Right ventricle myocardium superior (tissue), 1 donor: Measurements from ENCODE around the gene EMID1. TPM values are rescaled to one million over a fixed set of nuclear protein-coding genes. Genes with fewer than 3 reads are reported as not detected.

Source experiments
- ATAC-seq: fragments of 200-7000 bp; cut with Tn5 transposase; one replicate; pipeline ENCODE4 v1.9.1; 2020; ENCODE audit warnings: mild to moderate bottlenecking; ENCODE audit not compliant: poor library complexity
- DNase-seq: peaks from one replicate; pipeline ENCODE4 v3.0.0-alpha.2; 2020
- intact Hi-C: fragments of 100-400 bp; cut with DNase I; formaldehyde crosslinking; loops from one replicate; pipeline ENCODE4 v1.11.2; 2022
- total RNA-seq: library from RNA; stranded (reverse); fragmentation: NEBNext Ultra II Directional; extraction: Animal tissue kit (Norgen Biotek cat#: 25700); gene quantifications from one replicate; pipeline ENCODE4 v1.2.1, GENCODE V29; 2021
- donor health status: DM: no; HTN: yes; CAD: no; lungs with severe emphysema.

Gene EMID1
- total RNA-seq, 1 donor from 2014 or later, result 0.32 TPM

GRCh38 chr22:29300807-29301601 is 95.3 kb downstream of the EMID1 start:
- intact Hi-C loops, result no loop called here
- DNase-seq (no peak), ATAC-seq (no peak)

- ATAC-seq, result no peak
- DNase-seq, result no peak
- intact Hi-C loops, result no loop called here
These were observed 96.2 kb downstream of the EMID1 start for GRCh38 chr22:29301716-29302401.

- intact Hi-C loops, result no loop called here
- DNase-seq (no peak), ATAC-seq (no peak)
These were observed 96.6 kb downstream of the EMID1 start for GRCh38 chr22:29302402-29302680.

- intact Hi-C loops, result no loop called here
- ATAC-seq (no peak), DNase-seq (no peak)
These were observed 97.2 kb downstream of the EMID1 start for GRCh38 chr22:29302681-29303465.

- ATAC-seq, result no peak
- DNase-seq, result no peak
- intact Hi-C loops, result loop anchor here (2.0 to 5.0 kb wide), 2 partner anchors 37 to 51 kb away; partner anchors contain the start of gene EWSR1
These were observed 100.1 kb downstream of the EMID1 start for GRCh38 chr22:29305836-29306174.

- ATAC-seq (peak; percentile 74), DNase-seq (peak; percentile 93)
- intact Hi-C loops, result loop anchor here (2.0 to 5.0 kb wide), 2 partner anchors 38 to 51 kb away; partner anchors contain the start of gene EWSR1
These were observed 100.6 kb downstream of the EMID1 start, which contains the start of gene GAS2L1 for GRCh38 chr22:29306175-29306834. Gene GAS2L1 (plus strand): TSS chr22:29306650. CDS start chr22:29308106, 1,456 bp downstream.

- ATAC-seq (peak; percentile 77), DNase-seq (peak; percentile 91)
- intact Hi-C loops, result loop anchor here (2.0 to 5.0 kb wide), 2 partner anchors 38 to 50 kb away; partner anchors contain the start of gene EWSR1
These were observed 101.3 kb downstream of the EMID1 start for GRCh38 chr22:29306835-29307595.

- intact Hi-C loops, result loop anchor here (2.0 to 5.0 kb wide), 2 partner anchors 39 to 50 kb away; partner anchors contain the start of gene EWSR1
- ATAC-seq, result no peak
- no peak for DNase-seq
These were observed 102.0 kb downstream of the EMID1 start for GRCh38 chr22:29307596-29308147.

GRCh38 chr22:29308148-29308790 is 102.6 kb downstream of the EMID1 start:
- intact Hi-C loops, result loop anchor here (5.0 kb wide), 1 partner anchor 49 kb away; no protein-coding TSS in a partner anchor
- no peak for DNase-seq
- no peak for ATAC-seq

GRCh38 chr22:29308791-29309262 is 103.1 kb downstream of the EMID1 start:
- intact Hi-C loops, result loop anchor here (5.0 kb wide), 1 partner anchor 48 kb away; no protein-coding TSS in a partner anchor
- ATAC-seq (no peak), DNase-seq (no peak)

Other genes starting within 250 kb of the EMID1 start
- not detected for gene C22orf31, start 144.1 kb upstream of the EMID1 start, total RNA-seq
- gene KREMEN1, start 132.9 kb upstream of the EMID1 start, total RNA-seq, result 49.9 TPM
- gene RHBDD3, start 62.1 kb downstream of the EMID1 start, total RNA-seq, result 11.7 TPM
- gene EWSR1, start 62.4 kb downstream of the EMID1 start, total RNA-seq, result 108 TPM
- gene GAS2L1, start 100.8 kb downstream of the EMID1 start, total RNA-seq, result 24.4 TPM
- 1.3 TPM for gene RASL10A, start 109.8 kb downstream of the EMID1 start, total RNA-seq
- 25.6 TPM for gene AP1B1, start 182.7 kb downstream of the EMID1 start, total RNA-seq
- not detected for gene RFPL1, start 232.7 kb downstream of the EMID1 start, total RNA-seq